HepG2 (cell line): ENCODE measurements around the gene PWWP2A. TPM values are rescaled to one million over a fixed set of nuclear protein-coding genes. Genes with fewer than 3 reads are reported as not detected.

Experiments used
- NFYC ChIP-seq: IDR thresholded peaks from 2 replicates; pipeline ENCODE4 v1.6.1; 2016; ENCODE audit warnings: missing genetic modification reagents, missing compliant biosample characterization
- PBX2 ChIP-seq: IDR thresholded peaks from 2 replicates; pipeline ENCODE4 v1.6.1; 2016; ENCODE audit warnings: control low read depth
- PCBP2 ChIP-seq: fragments of 200-400 bp; formaldehyde crosslinking; optimal IDR thresholded peaks from 2 replicates; pipeline ENCODE3; 2018; ENCODE audit warnings: low read length, low read depth; ENCODE audit not compliant: poor library complexity, severe bottlenecking
- RELA ChIP-seq: sonication (generic); formaldehyde crosslinking; IDR thresholded peaks from 2 replicates; pipeline ENCODE4 v1.4.0; 2020; ENCODE audit warnings: missing genetic modification reagents
- SKI ChIP-seq: fragments of 450-650 bp; IDR thresholded peaks from one replicate; pipeline ENCODE4 v1.6.1; 2018; ENCODE audit warnings: mild to moderate bottlenecking; ENCODE audit not compliant: partially characterized antibody
- TEAD3 ChIP-seq: optimal IDR thresholded peaks from 2 replicates; pipeline ENCODE3; 2016; ENCODE audit warnings: borderline replicate concordance
- TOPORS ChIP-seq: sonication (generic); formaldehyde crosslinking; IDR thresholded peaks from 2 replicates; pipeline ENCODE4 v1.8.0; 2023; ENCODE audit warnings: mild to moderate bottlenecking, missing genetic modification reagents
- ZNF251 ChIP-seq: sonication (generic); formaldehyde crosslinking; IDR thresholded peaks from 2 replicates; pipeline ENCODE4 v1.9.0; 2021; ENCODE audit warnings: mild to moderate bottlenecking, missing genetic modification reagents
- ZNF281 ChIP-seq: sonication (generic); formaldehyde crosslinking; IDR thresholded peaks from 2 replicates; pipeline ENCODE4 v1.4.0; 2020; ENCODE audit warnings: missing genetic modification reagents, borderline replicate concordance
- ZNF549 ChIP-seq: sonication (generic); formaldehyde crosslinking; IDR thresholded peaks from 2 replicates; pipeline ENCODE4 v1.5.0; 2020; ENCODE audit warnings: missing genetic modification reagents
- ZNF773 ChIP-seq: sonication (generic); formaldehyde crosslinking; IDR thresholded peaks from 2 replicates; pipeline ENCODE4 v1.4.0; 2020; ENCODE audit warnings: missing genetic modification reagents, borderline replicate concordance
- polyA plus RNA-seq, 8 experiments: library from polyadenylated mRNA; depleted of rRNA in 3 of 8; stranded (reverse) in 7 of 8; unstranded in 1 of 8; fragments of >200 nt; fragmentation: Illumina TruSeq in 4 of 8; extraction: Trizol in 4 of 8; gene quantifications; 2 replicates each; pipeline versions ENCODE4 v1.2.1 to v1.2.3, GENCODE V29; 2011 to 2016; ENCODE audit warnings: low read depth in 4 of 8, missing spikeins in 1 of 8, mixed read lengths in 1 of 8; ENCODE audit not compliant: insufficient read depth in 1 of 8
- total RNA-seq, 5 experiments: library from RNA; depleted of rRNA; stranded (reverse); fragments of >200 nt; fragmentation: Illumina TruSeq; extraction: Trizol; gene quantifications; 2 replicates each; pipeline ENCODE4 v1.2.3, GENCODE V29; 2016; ENCODE audit warnings: low read depth in 1 of 5
- TF ChIP-seq, protein P1 (sequence below): IDR thresholded peaks from 2 replicates; pipeline ENCODE4 v1.6.1; 2016; ENCODE audit warnings: low read depth, borderline replicate concordance
- TF ChIP-seq, protein P2 (sequence below): sonication (generic); formaldehyde crosslinking; IDR thresholded peaks from 2 replicates; pipeline ENCODE4 v1.5.0; 2020; ENCODE audit warnings: mild to moderate bottlenecking, missing genetic modification reagents, borderline replicate concordance
- TF ChIP-seq, protein P3 (sequence below): sonication (generic); formaldehyde crosslinking; IDR thresholded peaks from 2 replicates; pipeline ENCODE4 v1.4.0; 2020; ENCODE audit warnings: missing genetic modification reagents, borderline replicate concordance
- TF ChIP-seq, protein P4 (sequence below): IDR thresholded peaks from 2 replicates; pipeline ENCODE4 v1.6.1; 2016; ENCODE audit warnings: low read depth, missing genetic modification reagents, missing compliant biosample characterization

Gene PWWP2A
- total and polyA plus RNA-seq, 2 of the 13 experiments (the other 11 are each of a cell fraction or from before 2014, with no cell fraction given): 7.3 to 16.9 TPM

DNA sequence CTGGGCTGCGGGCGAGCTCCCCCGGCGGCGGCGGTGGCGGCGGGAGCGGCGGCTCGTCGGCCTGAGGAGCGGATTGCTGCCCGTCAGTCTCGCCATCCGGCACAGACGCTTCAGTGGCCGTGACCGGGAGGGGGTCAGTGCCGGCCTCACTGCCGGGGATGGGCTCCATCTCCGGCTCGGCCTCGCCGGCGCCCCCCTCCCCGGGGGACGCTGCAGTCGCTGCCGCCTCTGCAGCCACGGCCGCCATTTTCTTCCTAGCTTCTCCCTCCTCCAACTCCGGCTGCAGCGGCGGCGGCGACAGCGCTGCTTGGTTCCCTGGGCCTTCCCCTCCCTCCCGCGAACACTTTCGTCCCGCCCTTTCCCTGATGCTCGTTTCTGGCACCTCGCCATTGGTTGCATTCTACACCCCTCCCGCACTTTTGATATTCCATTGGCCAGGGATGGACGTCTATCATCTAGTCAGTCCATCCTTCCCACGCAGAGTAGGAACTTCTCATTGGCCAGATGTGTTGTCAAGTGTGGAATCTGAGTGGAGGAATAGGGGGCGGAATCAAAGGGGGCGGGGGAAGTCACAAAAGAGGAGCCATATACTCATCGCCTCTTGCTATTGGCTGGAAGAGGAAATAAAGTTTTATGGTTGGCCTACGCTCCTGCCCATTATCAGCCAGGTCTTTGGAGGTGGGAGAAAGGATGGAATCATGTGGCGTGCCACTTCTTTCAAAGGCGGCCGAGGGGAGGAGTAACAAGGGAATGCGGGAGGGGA is at the start of gene PWWP2A (continued):
- TF ChIP-seq ZNF281 (CRISPR knock-in tag): no peak
- TF ChIP-seq ZNF773 (CRISPR knock-in tag): no peak
- TF ChIP-seq PCBP2: no peak
- no peak for TF ChIP-seq TEAD3
- TF ChIP-seq NFYC: peak; percentile 95
- no peak for TF ChIP-seq SKI
- no peak for TF ChIP-seq RELA (CRISPR knock-in tag)
- TF ChIP-seq, protein P1, sequence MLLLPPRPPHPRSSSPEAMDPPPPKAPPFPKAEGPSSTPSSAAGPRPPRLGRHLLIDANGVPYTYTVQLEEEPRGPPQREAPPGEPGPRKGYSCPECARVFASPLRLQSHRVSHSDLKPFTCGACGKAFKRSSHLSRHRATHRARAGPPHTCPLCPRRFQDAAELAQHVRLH (CRISPR knock-in tag): 0 out of 2 replicates have a peak, but pooled peaks have one; percentile 17
- TF ChIP-seq ZNF251 (CRISPR knock-in tag): no peak
- no peak; the same call in 1 of the 2 replicates for TF ChIP-seq TOPORS
- peak; percentile 98 for TF ChIP-seq PBX2
- TF ChIP-seq, protein P2, sequence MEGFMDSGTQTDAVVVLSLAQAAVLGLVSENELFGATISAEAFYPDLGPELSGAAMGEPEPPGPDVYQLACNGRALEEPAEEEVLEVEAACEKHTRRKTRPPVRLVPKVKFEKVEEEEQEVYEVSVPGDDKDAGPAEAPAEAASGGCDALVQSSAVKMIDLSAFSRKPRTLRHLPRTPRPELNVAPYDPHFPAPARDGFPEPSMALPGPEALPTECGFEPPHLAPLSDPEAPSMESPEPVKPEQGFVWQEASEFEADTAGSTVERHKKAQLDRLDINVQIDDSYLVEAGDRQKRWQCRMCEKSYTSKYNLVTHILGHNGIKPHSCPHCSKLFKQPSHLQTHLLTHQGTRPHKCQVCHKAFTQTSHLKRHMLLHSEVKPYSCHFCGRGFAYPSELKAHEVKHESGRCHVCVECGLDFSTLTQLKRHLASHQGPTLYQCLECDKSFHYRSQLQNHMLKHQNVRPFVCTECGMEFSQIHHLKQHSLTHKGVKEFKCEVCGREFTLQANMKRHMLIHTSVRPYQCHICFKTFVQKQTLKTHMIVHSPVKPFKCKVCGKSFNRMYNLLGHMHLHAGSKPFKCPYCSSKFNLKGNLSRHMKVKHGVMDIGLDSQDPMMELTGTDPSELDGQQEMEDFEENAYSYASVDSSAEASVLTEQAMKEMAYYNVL (CRISPR knock-in tag): no peak
- TF ChIP-seq ZNF549 (CRISPR knock-in tag): no peak
- TF ChIP-seq, protein P3, sequence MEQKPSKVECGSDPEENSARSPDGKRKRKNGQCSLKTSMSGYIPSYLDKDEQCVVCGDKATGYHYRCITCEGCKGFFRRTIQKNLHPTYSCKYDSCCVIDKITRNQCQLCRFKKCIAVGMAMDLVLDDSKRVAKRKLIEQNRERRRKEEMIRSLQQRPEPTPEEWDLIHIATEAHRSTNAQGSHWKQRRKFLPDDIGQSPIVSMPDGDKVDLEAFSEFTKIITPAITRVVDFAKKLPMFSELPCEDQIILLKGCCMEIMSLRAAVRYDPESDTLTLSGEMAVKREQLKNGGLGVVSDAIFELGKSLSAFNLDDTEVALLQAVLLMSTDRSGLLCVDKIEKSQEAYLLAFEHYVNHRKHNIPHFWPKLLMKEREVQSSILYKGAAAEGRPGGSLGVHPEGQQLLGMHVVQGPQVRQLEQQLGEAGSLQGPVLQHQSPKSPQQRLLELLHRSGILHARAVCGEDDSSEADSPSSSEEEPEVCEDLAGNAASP: no peak
- TF ChIP-seq, protein P4, sequence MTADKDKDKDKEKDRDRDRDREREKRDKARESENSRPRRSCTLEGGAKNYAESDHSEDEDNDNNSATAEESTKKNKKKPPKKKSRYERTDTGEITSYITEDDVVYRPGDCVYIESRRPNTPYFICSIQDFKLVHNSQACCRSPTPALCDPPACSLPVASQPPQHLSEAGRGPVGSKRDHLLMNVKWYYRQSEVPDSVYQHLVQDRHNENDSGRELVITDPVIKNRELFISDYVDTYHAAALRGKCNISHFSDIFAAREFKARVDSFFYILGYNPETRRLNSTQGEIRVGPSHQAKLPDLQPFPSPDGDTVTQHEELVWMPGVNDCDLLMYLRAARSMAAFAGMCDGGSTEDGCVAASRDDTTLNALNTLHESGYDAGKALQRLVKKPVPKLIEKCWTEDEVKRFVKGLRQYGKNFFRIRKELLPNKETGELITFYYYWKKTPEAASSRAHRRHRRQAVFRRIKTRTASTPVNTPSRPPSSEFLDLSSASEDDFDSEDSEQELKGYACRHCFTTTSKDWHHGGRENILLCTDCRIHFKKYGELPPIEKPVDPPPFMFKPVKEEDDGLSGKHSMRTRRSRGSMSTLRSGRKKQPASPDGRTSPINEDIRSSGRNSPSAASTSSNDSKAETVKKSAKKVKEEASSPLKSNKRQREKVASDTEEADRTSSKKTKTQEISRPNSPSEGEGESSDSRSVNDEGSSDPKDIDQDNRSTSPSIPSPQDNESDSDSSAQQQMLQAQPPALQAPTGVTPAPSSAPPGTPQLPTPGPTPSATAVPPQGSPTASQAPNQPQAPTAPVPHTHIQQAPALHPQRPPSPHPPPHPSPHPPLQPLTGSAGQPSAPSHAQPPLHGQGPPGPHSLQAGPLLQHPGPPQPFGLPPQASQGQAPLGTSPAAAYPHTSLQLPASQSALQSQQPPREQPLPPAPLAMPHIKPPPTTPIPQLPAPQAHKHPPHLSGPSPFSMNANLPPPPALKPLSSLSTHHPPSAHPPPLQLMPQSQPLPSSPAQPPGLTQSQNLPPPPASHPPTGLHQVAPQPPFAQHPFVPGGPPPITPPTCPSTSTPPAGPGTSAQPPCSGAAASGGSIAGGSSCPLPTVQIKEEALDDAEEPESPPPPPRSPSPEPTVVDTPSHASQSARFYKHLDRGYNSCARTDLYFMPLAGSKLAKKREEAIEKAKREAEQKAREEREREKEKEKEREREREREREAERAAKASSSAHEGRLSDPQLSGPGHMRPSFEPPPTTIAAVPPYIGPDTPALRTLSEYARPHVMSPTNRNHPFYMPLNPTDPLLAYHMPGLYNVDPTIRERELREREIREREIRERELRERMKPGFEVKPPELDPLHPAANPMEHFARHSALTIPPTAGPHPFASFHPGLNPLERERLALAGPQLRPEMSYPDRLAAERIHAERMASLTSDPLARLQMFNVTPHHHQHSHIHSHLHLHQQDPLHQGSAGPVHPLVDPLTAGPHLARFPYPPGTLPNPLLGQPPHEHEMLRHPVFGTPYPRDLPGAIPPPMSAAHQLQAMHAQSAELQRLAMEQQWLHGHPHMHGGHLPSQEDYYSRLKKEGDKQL: no peak
